Hepatocyte (in vitro differentiated cells): ENCODE measurements around the gene TAF11L14. TPM values are rescaled to one million over a fixed set of nuclear protein-coding genes. Genes with fewer than 3 reads are reported as not detected.

Experiments used
- DNase-seq: peaks from one replicate; pipeline ENCODE4 v3.0.0-alpha.2; 2016; ENCODE audit warnings: low spot score
- H2AFZ ChIP-seq: fragments of 200-600 bp; sonication (generic); 2 replicates; pipeline ENCODE4 v1.6.0; 2016; ENCODE audit warnings: antibody characterized with exemption, mild to moderate bottlenecking
- H3K27ac ChIP-seq: fragments of 200-600 bp; sonication (generic); 2 replicates; pipeline ENCODE4 v1.5.1; 2016; ENCODE audit warnings: mild to moderate bottlenecking
- H3K27me3 ChIP-seq: fragments of 200-600 bp; sonication (generic); 2 replicates; pipeline ENCODE4 v1.6.1; 2016
- H3K36me3 ChIP-seq: fragments of 200-600 bp; sonication (generic); replicated peaks from 2 replicates; pipeline ENCODE4 v1.5.1; 2016; ENCODE audit warnings: low read depth; ENCODE audit not compliant: insufficient read depth
- H3K4me1 ChIP-seq: fragments of 200-600 bp; sonication (generic); 2 replicates; pipeline ENCODE4 v1.5.1; 2016; ENCODE audit warnings: mild to moderate bottlenecking, moderate library complexity; ENCODE audit not compliant: insufficient read depth
- H3K4me2 ChIP-seq: fragments of 200-600 bp; sonication (generic); 2 replicates; pipeline ENCODE4 v1.6.0; 2016
- H3K4me3 ChIP-seq: fragments of 200-600 bp; sonication (generic); 2 replicates; pipeline ENCODE4 v1.5.1; 2016; ENCODE audit warnings: mild to moderate bottlenecking
- H3K79me2 ChIP-seq: fragments of 200-600 bp; sonication (generic); 2 replicates; pipeline ENCODE4 v1.6.0; 2017; ENCODE audit warnings: mild to moderate bottlenecking
- H3K9me2 ChIP-seq: fragments of 200-600 bp; sonication (generic); replicated peaks from 2 replicates; pipeline ENCODE4 v1.6.0; 2017; ENCODE audit warnings: mild to moderate bottlenecking; ENCODE audit not compliant: insufficient read depth
- H3K9me3 ChIP-seq: fragments of 200-600 bp; sonication (generic); 2 replicates; pipeline ENCODE4 v1.5.1; 2016; ENCODE audit warnings: low read depth, mild to moderate bottlenecking
- H4K20me1 ChIP-seq: fragments of 200-600 bp; sonication (generic); 2 replicates; pipeline ENCODE4 v1.6.0; 2016; ENCODE audit warnings: mild to moderate bottlenecking; ENCODE audit not compliant: insufficient read depth, poor library complexity, severe bottlenecking
- EZH2 ChIP-seq: fragments of 200-600 bp; sonication (generic); IDR thresholded peaks from 2 replicates; pipeline ENCODE4 v1.6.1; 2016; ENCODE audit warnings: antibody characterized with exemption, mild to moderate bottlenecking, borderline replicate concordance
- EZH2phosphoT487 ChIP-seq: fragments of 200-600 bp; sonication (generic); IDR thresholded peaks from one replicate; pipeline ENCODE4 v1.6.1; 2018; ENCODE audit warnings: antibody characterized with exemption, mild to moderate bottlenecking, low read depth, moderate library complexity; ENCODE audit not compliant: unreplicated experiment, severe bottlenecking
- WGBS: methylation state at CpG from one replicate; pipeline ENCODE4 v1.1.6; 2016; ENCODE audit warnings: low lambda C conversion rate; ENCODE audit errors: missing lambda C conversion rate; 5-methylcytosine and 5-hydroxymethylcytosine counted together
- polyA plus RNA-seq: library from polyadenylated mRNA; unstranded; fragments of >200 nt; fragmentation: Nextera tagmentation; extraction: Ambion mirVana; gene quantifications from 2 replicates; pipeline ENCODE4 v1.2.1, GENCODE V29; 2016
- total RNA-seq: library from RNA; depleted of rRNA; stranded (reverse); fragments of >200 nt; gene quantifications from 2 replicates; pipeline ENCODE4 v1.2.3, GENCODE V29; 2014
- TF ChIP-seq, protein P1 (sequence below): fragments of 200-600 bp; sonication (generic); IDR thresholded peaks from 2 replicates; pipeline ENCODE4 v1.5.1; 2016; ENCODE audit warnings: antibody characterized with exemption, mild to moderate bottlenecking; ENCODE audit not compliant: poor library complexity

The TAF11L14 gene
- total and polyA plus RNA-seq, 2 experiments from 2014 or later, result not detected

DNA sequence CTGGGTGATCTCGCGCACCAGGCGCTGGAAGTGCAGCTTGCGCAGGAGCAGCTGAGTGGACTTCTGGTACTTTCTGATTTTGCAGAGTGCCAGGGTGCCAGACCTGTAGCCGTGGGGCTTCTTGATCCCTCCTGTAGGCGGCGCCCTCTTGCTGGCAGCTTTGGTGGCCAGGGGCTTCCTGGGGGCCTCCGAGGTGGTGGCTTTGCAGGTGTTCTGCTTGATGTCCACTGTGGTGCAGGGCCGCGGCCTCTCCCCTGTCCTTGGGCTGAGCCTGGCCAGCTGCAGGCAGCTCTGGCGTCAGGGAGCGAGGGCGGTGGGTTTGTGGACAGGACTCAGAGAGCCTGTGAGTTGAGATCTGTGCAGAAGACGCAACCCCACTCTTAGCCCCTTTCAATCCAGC is 36.1 kb downstream of the TAF11L14 start:
- H3K4me3 ChIP-seq, result no peak overlapping the region
- no peak overlapping the region for H2AFZ ChIP-seq
- no peaks in the 10 kb centered on the region for H3K9me3 ChIP-seq
- no peaks in the 10 kb centered on the region for H3K79me2 ChIP-seq
- H3K27me3 ChIP-seq, result no peaks in the 10 kb centered on the region
- H3K27ac ChIP-seq, result no peak overlapping the region
- no peaks in the 10 kb centered on the region for H3K9me2 ChIP-seq
- TF ChIP-seq, protein P1, sequence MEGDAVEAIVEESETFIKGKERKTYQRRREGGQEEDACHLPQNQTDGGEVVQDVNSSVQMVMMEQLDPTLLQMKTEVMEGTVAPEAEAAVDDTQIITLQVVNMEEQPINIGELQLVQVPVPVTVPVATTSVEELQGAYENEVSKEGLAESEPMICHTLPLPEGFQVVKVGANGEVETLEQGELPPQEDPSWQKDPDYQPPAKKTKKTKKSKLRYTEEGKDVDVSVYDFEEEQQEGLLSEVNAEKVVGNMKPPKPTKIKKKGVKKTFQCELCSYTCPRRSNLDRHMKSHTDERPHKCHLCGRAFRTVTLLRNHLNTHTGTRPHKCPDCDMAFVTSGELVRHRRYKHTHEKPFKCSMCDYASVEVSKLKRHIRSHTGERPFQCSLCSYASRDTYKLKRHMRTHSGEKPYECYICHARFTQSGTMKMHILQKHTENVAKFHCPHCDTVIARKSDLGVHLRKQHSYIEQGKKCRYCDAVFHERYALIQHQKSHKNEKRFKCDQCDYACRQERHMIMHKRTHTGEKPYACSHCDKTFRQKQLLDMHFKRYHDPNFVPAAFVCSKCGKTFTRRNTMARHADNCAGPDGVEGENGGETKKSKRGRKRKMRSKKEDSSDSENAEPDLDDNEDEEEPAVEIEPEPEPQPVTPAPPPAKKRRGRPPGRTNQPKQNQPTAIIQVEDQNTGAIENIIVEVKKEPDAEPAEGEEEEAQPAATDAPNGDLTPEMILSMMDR, result no peak
- TF ChIP-seq EZH2 (no peak), EZH2phosphoT487 (no peak)
- DNase-seq, result no peak
- no peaks in the 10 kb centered on the region for H3K4me1 ChIP-seq
- no peaks in the 10 kb centered on the region for H4K20me1 ChIP-seq
- no peak overlapping the region for H3K4me2 ChIP-seq
- WGBS, result 97% methylated on average over 14 of the region's 14 CpGs
- no peaks in the 10 kb centered on the region for H3K36me3 ChIP-seq

DNA sequence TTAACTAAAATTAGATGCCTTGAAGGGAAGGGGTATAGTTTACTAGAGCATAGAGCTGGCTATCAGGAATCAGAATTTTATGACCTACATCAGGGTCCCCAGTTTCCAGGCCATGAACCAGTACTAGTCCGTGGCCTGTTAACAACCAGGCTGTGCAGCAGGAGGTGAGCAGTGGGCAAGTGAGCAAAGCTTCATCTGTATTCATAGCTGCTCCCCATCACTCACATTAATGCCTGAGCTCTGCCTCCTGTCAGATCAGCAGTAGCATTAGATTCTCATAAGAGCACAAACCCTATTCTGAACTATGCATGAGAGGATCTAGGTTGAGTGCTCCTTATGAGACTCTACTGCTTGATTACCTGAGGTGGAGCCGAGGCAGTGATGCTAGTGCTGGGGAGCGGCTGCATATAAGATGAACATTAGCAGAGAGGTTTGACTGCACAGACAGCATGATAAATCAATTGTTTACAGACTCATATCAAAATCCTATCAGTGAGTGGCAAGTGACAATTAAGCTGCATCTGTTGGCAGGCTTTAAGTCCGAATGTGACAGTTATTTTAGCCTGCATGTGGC is 44.6 kb downstream of the TAF11L14 start:
- no peaks in the 10 kb centered on the region for H3K4me1 ChIP-seq
- H4K20me1 ChIP-seq, result no peaks in the 10 kb centered on the region
- H2AFZ ChIP-seq, result no peak overlapping the region
- H3K79me2 ChIP-seq, result no peaks in the 10 kb centered on the region
- 88% methylated on average over 4 of the region's 4 CpGs for WGBS
- no peaks in the 10 kb centered on the region for H3K9me2 ChIP-seq
- H3K4me2 ChIP-seq, result no peak overlapping the region
- TF ChIP-seq EZH2 (no peak), EZH2phosphoT487 (no peak)
- TF ChIP-seq, protein P1, result no peak
- no peaks in the 10 kb centered on the region for H3K27me3 ChIP-seq
- H3K4me3 ChIP-seq, result no peak overlapping the region
- no peaks in the 10 kb centered on the region for H3K36me3 ChIP-seq
- no peaks in the 10 kb centered on the region for H3K9me3 ChIP-seq
- H3K27ac ChIP-seq, result no peak overlapping the region
- DNase-seq, result no peak

DNA sequence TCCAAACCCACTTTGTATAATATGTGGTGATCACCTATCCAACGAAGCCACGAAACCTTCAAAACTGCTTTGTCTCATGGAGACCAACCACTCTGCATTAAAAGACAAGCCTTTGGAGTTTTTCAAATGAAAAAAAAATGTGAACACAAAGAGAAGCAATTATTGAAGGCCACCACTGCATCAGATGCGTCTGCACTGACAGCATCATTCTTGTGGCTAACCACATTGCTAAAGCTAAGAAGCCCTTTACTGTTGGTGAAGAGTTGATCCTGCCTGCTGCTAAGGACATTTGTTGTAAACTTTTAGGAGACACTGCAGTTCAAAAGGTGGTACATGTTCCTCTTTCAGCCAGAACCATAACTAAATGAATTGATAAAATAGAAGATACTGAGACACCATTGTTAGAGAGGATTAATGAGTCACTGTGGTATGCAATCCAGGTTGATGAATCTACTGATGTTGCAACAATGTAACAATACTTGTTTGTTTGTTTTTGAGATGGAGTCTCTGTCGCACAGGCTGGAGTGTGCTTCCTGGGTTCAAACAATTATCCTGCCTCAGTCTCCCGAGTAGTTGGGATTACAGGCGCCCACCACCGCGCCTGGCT is 45.4 kb downstream of the TAF11L14 start:
- H3K9me3 ChIP-seq, result no peaks in the 10 kb centered on the region
- no peaks in the 10 kb centered on the region for H3K4me1 ChIP-seq
- H2AFZ ChIP-seq, result no peak overlapping the region
- H3K9me2 ChIP-seq, result no peaks in the 10 kb centered on the region
- no peak overlapping the region for H3K27ac ChIP-seq
- H3K79me2 ChIP-seq, result no peaks in the 10 kb centered on the region
- no peaks in the 10 kb centered on the region for H4K20me1 ChIP-seq
- H3K27me3 ChIP-seq, result no peaks in the 10 kb centered on the region
- no peak overlapping the region for H3K4me2 ChIP-seq
- TF ChIP-seq EZH2 (no peak), EZH2phosphoT487 (no peak)
- TF ChIP-seq, protein P1, result no peak
- 89% methylated on average over 8 of the region's 8 CpGs for WGBS
- DNase-seq, result no peak
- H3K4me3 ChIP-seq, result no peak overlapping the region
- H3K36me3 ChIP-seq, result no peaks in the 10 kb centered on the region

DNA sequence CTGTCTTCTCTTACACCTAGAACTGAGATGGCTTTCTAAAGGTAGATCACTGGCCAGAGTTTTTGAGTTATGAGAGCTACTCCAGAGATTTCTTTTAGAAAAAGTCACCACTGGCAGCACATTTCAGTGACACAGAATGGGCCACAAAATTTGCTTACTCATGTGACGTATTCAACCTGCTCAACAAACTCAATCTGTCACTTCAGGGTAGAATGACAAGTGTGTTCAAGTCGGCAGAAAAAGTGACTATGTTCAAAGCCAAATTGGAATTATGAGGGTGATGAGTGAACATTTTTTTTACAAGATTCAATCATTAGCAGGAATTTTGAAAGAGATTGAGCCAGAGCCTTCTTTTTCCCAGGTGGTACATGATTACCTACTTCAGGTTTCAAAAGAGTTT is 46.5 kb downstream of the TAF11L14 start:
- Histone ChIP-seq H3K27ac (no peak overlapping the region), H3K9me2 (no peaks in the 10 kb centered on the region), H3K36me3 (no peaks in the 10 kb centered on the region), H4K20me1 (no peaks in the 10 kb centered on the region), H2AFZ (no peak overlapping the region), H3K4me1 (no peaks in the 10 kb centered on the region), H3K79me2 (no peaks in the 10 kb centered on the region), H3K9me3 (no peaks in the 10 kb centered on the region), H3K27me3 (no peaks in the 10 kb centered on the region), H3K4me3 (no peak overlapping the region), H3K4me2 (no peak overlapping the region)
- WGBS, result 89% methylated on average over 2 of the region's 2 CpGs
- DNase-seq, result no peak
- TF ChIP-seq, protein P1, result no peak
- no peak for TF ChIP-seq EZH2
- TF ChIP-seq EZH2phosphoT487, result no peak
